Ascending aorta (tissue), 2 donors: ENCODE measurements around the gene SNAI3. TPM values are rescaled to one million over a fixed set of nuclear protein-coding genes. Genes with fewer than 3 reads are reported as not detected.

Source experiments
- DNase-seq, 2 donors: peaks; one replicate each; pipeline ENCODE4 v3.0.0-alpha.2; 2019; ENCODE audit warnings: low spot score in 2 of 2
- H3K27ac ChIP-seq, 2 donors: fragments of 200-600 bp; sonication (generic); one replicate each; pipeline ENCODE4 v1.5.1; 2016 to 2017; ENCODE audit warnings: mild to moderate bottlenecking in 1 of 2
- H3K27me3 ChIP-seq: fragments of 200-600 bp; sonication (generic); one replicate; pipeline ENCODE4 v1.5.1; 2017
- H3K36me3 ChIP-seq, 2 donors: fragments of 200-600 bp; sonication (generic); one replicate each; pipeline ENCODE4 v1.5.1; 2016
- H3K4me1 ChIP-seq, 2 donors: fragments of 200-600 bp; sonication (generic); one replicate each; pipeline ENCODE4 v1.5.1; 2016 to 2017; ENCODE audit warnings: mild to moderate bottlenecking in 1 of 2
- H3K4me3 ChIP-seq, 2 donors: fragments of 200-600 bp; sonication (generic); one replicate each; pipeline ENCODE4 v1.5.1; 2016 to 2017; ENCODE audit warnings: mild to moderate bottlenecking in 1 of 2
- H3K9me3 ChIP-seq, 2 donors: fragments of 200-600 bp; sonication (generic); one replicate each; pipeline ENCODE4 v1.5.1; 2016
- CTCF ChIP-seq, 3 experiments: fragments of 200-600 bp in 2 of 3; fragments of 450-650 bp in 1 of 3; sonication (generic) in 2 of 3; IDR thresholded peaks; one replicate each; pipeline ENCODE4 v1.5.1; 2016 to 2019; ENCODE audit warnings: antibody characterized with exemption in 3 of 3, mild to moderate bottlenecking in 1 of 3, moderate library complexity in 1 of 3
- intact Hi-C: fragments of 100-400 bp; cut with DNase I; formaldehyde crosslinking; loops from one replicate; pipeline ENCODE4 v1.15.1; 2023
- total RNA-seq: library from RNA; depleted of rRNA; stranded (reverse); fragments of >200 nt; gene quantifications from one replicate; pipeline ENCODE4 v1.1.0, GENCODE V29; 2016

Gene SNAI3
- total RNA-seq, 1 donor from 2014 or later, result not detected

- H3K4me1 ChIP-seq, result peaks cover 0 to 2% of the 10 kb centered on the region in 2 donors
- DNase-seq, result no peak
- intact Hi-C loops, result no loop called here
- no peak overlapping the region for H3K4me3 ChIP-seq
- H3K27ac ChIP-seq, result no peak overlapping the region
- peaks cover 29 to 42% of the 10 kb centered on the region in 2 donors for H3K36me3 ChIP-seq
- H3K27me3 ChIP-seq, result no peaks in the 10 kb centered on the region
- TF ChIP-seq CTCF (IDR thresholded peaks at IDR 0.05), result no peak
- H3K9me3 ChIP-seq, result no peaks in the 10 kb centered on the region
These were observed 26.2 kb upstream of the SNAI3 start for GRCh38 chr16:88712362-88712979.

- Histone ChIP-seq H3K4me1 (peaks cover 0 to 8% of the 10 kb centered on the region in 2 donors), H3K4me3 (no peak overlapping the region), H3K9me3 (no peaks in the 10 kb centered on the region), H3K27ac (no peak overlapping the region), H3K36me3 (peaks cover 29 to 36% of the 10 kb centered on the region in 2 donors), H3K27me3 (no peaks in the 10 kb centered on the region)
- TF ChIP-seq CTCF (IDR thresholded peaks at IDR 0.05), result no peak
- no peak for DNase-seq
- intact Hi-C loops, result no loop called here
These were observed 25.5 kb upstream of the SNAI3 start for GRCh38 chr16:88711750-88712340.

- peaks cover 0 to 14% of the 10 kb centered on the region in 2 donors for H3K4me1 ChIP-seq
- H3K27me3 ChIP-seq, result no peaks in the 10 kb centered on the region
- no peak for TF ChIP-seq CTCF (IDR thresholded peaks at IDR 0.05)
- no peak overlapping the region for H3K4me3 ChIP-seq
- no peaks in the 10 kb centered on the region for H3K9me3 ChIP-seq
- H3K36me3 ChIP-seq, result peaks cover 16 to 23% of the 10 kb centered on the region in 2 donors
- DNase-seq, result no peak
- intact Hi-C loops, result no loop called here
- H3K27ac ChIP-seq, result no peak overlapping the region
These were observed 24.2 kb upstream of the SNAI3 start for GRCh38 chr16:88710556-88710955.

GRCh38 chr16:88706965-88707826 is 20.9 kb upstream of the SNAI3 start:
- Histone ChIP-seq H3K9me3 (no peaks in the 10 kb centered on the region), H3K27ac (peak overlapping the region; percentile 73 to 81), H3K36me3 (no peaks in the 10 kb centered on the region), H3K4me3 (peak overlapping the region; percentile 94 to 98), H3K4me1 (peaks cover 9 to 21% of the 10 kb centered on the region in 2 donors), H3K27me3 (no peaks in the 10 kb centered on the region)
- DNase-seq, result no peak
- intact Hi-C loops, result loop anchor here (1.0 to 5.0 kb wide), 8 partner anchors 44 to 940 kb away; partner anchors contain the start of genes BANP, GALNS, KLHDC4 and MVD
- no peak for TF ChIP-seq CTCF (IDR thresholded peaks at IDR 0.05)

- TF ChIP-seq CTCF (IDR thresholded peaks at IDR 0.05), result no peak
- H3K36me3 ChIP-seq, result no peaks in the 10 kb centered on the region
- peaks cover 9 to 21% of the 10 kb centered on the region in 2 donors for H3K4me1 ChIP-seq
- DNase-seq, result peak; percentile 64 to 94
- H3K4me3 ChIP-seq, result peak within 1 kb of the TSS; percentile 94 to 98
- peak within 1 kb of the TSS; percentile 73 to 81 for H3K27ac ChIP-seq
- intact Hi-C loops, result loop anchor here (1.0 to 5.0 kb wide), 8 partner anchors 44 to 939 kb away; partner anchors contain the start of genes BANP, GALNS, KLHDC4 and MVD
- no peaks in the 10 kb centered on the region for H3K27me3 ChIP-seq
- H3K9me3 ChIP-seq, result no peaks in the 10 kb centered on the region
These were observed 20.1 kb upstream of the SNAI3 start, which contains the start of the genes CTU2 and RNF166 for GRCh38 chr16:88706229-88706964. CTU2 (plus strand) TSS chr16:88706503; CDS start chr16:88706531, 28 bp downstream. RNF166 (minus strand) TSS chr16:88706408; CDS start chr16:88706325, 83 bp downstream.
